SK-N-SH (cell line): ENCODE results near the gene CREB5.

ENCODE experiments used
- POLR2AphosphoS5 ChIP-seq: IDR thresholded peaks from 2 replicates; pipeline ENCODE4 v1.6.1; 2012; ENCODE audit warnings: low read depth, low read length
- REST ChIP-seq: IDR thresholded peaks from 2 replicates; pipeline ENCODE4 v1.6.1; 2012; ENCODE audit warnings: mild to moderate bottlenecking, low read depth, low read length, moderate library complexity
- TF ChIP-seq, protein P1 (sequence below): fragments of 150-350 bp; IDR thresholded peaks from 2 replicates; pipeline ENCODE4 v1.6.1; 2016; ENCODE audit warnings: mild to moderate bottlenecking, low read depth, low read length
- TF ChIP-seq, protein P2 (sequence below): fragments of 200-600 bp; sonication (generic); IDR thresholded peaks from 2 replicates; pipeline ENCODE4 v1.6.1; 2017; ENCODE audit warnings: antibody characterized with exemption, mild to moderate bottlenecking, moderate library complexity

- TF ChIP-seq, protein P1, sequence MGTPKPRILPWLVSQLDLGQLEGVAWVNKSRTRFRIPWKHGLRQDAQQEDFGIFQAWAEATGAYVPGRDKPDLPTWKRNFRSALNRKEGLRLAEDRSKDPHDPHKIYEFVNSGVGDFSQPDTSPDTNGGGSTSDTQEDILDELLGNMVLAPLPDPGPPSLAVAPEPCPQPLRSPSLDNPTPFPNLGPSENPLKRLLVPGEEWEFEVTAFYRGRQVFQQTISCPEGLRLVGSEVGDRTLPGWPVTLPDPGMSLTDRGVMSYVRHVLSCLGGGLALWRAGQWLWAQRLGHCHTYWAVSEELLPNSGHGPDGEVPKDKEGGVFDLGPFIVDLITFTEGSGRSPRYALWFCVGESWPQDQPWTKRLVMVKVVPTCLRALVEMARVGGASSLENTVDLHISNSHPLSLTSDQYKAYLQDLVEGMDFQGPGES = no peak
- TF ChIP-seq POLR2AphosphoS5 (no peak), REST (no peak)
- TF ChIP-seq, protein P2, sequence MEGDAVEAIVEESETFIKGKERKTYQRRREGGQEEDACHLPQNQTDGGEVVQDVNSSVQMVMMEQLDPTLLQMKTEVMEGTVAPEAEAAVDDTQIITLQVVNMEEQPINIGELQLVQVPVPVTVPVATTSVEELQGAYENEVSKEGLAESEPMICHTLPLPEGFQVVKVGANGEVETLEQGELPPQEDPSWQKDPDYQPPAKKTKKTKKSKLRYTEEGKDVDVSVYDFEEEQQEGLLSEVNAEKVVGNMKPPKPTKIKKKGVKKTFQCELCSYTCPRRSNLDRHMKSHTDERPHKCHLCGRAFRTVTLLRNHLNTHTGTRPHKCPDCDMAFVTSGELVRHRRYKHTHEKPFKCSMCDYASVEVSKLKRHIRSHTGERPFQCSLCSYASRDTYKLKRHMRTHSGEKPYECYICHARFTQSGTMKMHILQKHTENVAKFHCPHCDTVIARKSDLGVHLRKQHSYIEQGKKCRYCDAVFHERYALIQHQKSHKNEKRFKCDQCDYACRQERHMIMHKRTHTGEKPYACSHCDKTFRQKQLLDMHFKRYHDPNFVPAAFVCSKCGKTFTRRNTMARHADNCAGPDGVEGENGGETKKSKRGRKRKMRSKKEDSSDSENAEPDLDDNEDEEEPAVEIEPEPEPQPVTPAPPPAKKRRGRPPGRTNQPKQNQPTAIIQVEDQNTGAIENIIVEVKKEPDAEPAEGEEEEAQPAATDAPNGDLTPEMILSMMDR = no peak
Observed at GRCh38 chr7:28528899-28529298, 116.6 kb downstream of the CREB5 start.
